Liver (tissue), 3 donors: Measurements from ENCODE around the gene PPP6R3.

Experiments used
- ATF3 ChIP-seq: IDR thresholded peaks from 2 replicates; pipeline ENCODE4 v1.6.1; 2016; ENCODE audit warnings: antibody characterized with exemption
- CTCF ChIP-seq: fragments of 150-350 bp; IDR thresholded peaks from 2 replicates; pipeline ENCODE4 v1.5.1; 2017; ENCODE audit warnings: improper control_type of control experiment, low read depth, low read length; ENCODE audit not compliant: missing input control
- FOXA1 ChIP-seq: IDR thresholded peaks from 2 replicates; pipeline ENCODE4 v1.6.1; 2016; ENCODE audit warnings: antibody characterized with exemption
- GABPA ChIP-seq, 2 donors: IDR thresholded peaks in 1 of 2; conservative IDR thresholded peaks in 1 of 2; 2 replicates each; pipeline ENCODE4 v1.6.1; 2016; ENCODE audit warnings: antibody characterized with exemption in 2 of 2, mild to moderate bottlenecking in 1 of 2, moderate library complexity in 1 of 2
- REST ChIP-seq: IDR thresholded peaks from 2 replicates; pipeline ENCODE4 v1.6.1; 2016; ENCODE audit warnings: antibody characterized with exemption, mild to moderate bottlenecking
- TAF1 ChIP-seq: conservative IDR thresholded peaks from 2 replicates; pipeline ENCODE4 v1.6.1; 2016; ENCODE audit warnings: antibody characterized with exemption, mild to moderate bottlenecking
- YY1 ChIP-seq: IDR thresholded peaks from 2 replicates; pipeline ENCODE4 v1.6.1; 2016; ENCODE audit warnings: antibody characterized with exemption, mild to moderate bottlenecking
- donor health status: healthy.
- donor health status: healthy.

GRCh38 chr11:68470304-68470811 lies 9.8 kb downstream of the PPP6R3 start:
- no peak for TF ChIP-seq TAF1
- no peak for TF ChIP-seq CTCF
- no peak for TF ChIP-seq ATF3
- no peak for TF ChIP-seq FOXA1
- no peak for TF ChIP-seq YY1
- no peak for TF ChIP-seq REST
- TF ChIP-seq GABPA (IDR thresholded peaks at IDR 0.05 in 1 of 2, conservative IDR thresholded peaks at IDR 0.05 in 1 of 2): no peak
